GM18907 (cell line): ENCODE measurements around the gene ZER1.
"Not testable (repeated sequence)": the region's sequence is repeated elsewhere in the genome, so short reads cannot be mapped to it uniquely, and the experiment has no call there.

Experiments
- ATAC-seq: cut with Tn5 transposase; IDR thresholded peaks from one replicate; pipeline ENCODE4 v1.9.1; 2021; ENCODE audit warnings: mild to moderate bottlenecking, moderate library complexity; ENCODE audit not compliant: unreplicated experiment

ZER1 gene

GRCh38 chr9:128718047-128718446 is 53.7 kb downstream of the ZER1 start:
- no peak for ATAC-seq

DNA sequence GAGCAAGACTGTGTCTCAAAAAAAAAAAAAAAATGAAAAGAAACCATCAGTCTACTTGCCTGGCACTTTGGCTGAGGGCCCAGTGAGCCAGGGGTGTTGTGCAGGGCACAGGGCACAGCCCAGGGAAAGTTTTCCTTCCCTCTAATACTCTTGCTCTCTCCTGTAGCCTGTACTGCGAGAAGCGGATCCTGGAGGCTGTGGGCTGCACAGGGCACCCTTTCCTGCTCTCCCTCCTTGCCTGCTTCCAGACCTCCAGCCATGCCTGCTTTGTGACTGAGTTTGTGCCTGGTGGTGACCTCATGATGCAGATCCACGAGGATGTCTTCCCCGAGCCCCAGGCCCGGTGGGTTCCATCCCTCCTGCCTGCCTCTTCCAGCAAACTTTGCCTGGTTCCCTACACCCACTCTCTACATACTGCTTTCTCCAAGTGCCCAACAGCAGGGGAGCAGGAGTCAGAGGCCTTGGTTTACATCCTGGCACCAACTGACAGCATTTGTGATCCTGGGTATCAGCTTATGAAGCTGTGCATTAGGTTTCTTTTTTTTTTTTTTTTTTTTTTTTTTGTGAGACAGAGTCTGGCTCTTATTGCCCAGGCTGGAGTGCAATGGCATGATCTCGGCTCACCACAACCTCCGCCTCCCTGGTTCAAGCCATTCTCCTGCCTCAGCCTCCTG is 55.0 kb downstream of the ZER1 start:
- no peak for ATAC-seq

DNA sequence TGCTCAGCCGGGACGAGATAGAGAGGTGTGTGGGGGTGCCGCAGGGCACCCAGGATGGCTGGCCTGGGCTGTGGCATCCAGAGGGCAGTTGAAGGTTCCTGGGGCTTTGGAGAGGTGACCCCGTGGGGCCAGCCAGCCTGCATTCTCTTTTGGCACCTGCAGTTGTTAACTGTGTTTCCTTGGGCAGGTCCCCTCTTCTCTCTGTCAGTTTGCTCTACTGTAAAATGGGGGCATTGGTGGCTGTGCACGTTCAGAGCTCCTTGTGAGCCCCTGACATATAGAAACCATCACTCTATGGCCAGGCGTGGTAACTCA is 56.3 kb downstream of the ZER1 start:
- no peak for ATAC-seq

GRCh38 chr9:128714586-128715435 is 56.9 kb downstream of the ZER1 start:
- ATAC-seq = no peak

DNA sequence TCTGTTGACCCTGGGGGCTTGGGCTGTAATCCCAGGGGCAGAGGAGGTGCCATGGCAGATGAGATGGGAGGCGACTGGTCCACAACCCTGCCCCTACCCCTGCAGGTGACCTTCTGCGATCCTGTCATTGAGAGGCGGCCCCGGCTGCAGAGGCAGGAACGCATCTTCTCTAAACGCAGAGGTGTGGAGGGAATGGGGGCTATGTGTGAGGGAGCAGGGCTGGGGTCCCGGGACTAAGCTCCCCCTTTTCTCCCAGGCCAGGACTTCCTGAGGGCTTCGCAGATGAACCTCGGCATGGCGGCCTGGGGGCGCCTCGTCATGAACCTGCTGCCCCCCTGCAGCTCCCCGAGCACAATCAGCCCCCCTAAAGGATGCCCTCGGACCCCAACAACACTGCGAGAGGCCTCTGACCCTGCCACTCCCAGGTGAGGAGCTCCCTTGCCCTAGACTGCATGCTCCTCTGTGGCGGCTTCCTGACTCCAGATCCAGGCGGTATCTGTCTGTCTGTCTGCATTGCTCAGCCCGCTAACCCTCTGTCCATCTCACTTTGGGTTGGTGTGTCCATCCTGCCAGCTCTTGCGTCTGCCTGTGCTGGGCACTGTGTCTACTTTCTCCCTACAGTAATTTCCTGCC is 57.7 kb downstream of the ZER1 start:
- ATAC-seq = no peak

DNA sequence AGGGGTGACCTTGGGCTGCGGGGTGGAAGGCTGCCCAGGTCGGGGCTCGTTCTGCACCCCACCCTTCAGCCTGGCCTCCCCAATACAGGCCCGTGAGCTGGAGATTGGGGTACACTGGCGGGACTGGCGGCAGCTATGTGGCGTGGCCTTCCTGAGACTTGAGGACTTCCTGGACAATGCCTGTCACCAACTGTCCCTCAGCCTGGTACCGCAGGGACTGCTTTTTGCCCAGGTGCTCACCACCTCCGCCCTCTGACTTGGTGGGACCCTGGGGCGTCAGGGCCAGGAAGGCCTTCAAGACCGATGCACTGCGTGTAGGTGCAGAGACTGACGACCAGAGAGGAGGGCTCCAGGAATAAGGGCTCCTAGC is 58.3 kb downstream of the ZER1 start:
- no peak for ATAC-seq

DNA sequence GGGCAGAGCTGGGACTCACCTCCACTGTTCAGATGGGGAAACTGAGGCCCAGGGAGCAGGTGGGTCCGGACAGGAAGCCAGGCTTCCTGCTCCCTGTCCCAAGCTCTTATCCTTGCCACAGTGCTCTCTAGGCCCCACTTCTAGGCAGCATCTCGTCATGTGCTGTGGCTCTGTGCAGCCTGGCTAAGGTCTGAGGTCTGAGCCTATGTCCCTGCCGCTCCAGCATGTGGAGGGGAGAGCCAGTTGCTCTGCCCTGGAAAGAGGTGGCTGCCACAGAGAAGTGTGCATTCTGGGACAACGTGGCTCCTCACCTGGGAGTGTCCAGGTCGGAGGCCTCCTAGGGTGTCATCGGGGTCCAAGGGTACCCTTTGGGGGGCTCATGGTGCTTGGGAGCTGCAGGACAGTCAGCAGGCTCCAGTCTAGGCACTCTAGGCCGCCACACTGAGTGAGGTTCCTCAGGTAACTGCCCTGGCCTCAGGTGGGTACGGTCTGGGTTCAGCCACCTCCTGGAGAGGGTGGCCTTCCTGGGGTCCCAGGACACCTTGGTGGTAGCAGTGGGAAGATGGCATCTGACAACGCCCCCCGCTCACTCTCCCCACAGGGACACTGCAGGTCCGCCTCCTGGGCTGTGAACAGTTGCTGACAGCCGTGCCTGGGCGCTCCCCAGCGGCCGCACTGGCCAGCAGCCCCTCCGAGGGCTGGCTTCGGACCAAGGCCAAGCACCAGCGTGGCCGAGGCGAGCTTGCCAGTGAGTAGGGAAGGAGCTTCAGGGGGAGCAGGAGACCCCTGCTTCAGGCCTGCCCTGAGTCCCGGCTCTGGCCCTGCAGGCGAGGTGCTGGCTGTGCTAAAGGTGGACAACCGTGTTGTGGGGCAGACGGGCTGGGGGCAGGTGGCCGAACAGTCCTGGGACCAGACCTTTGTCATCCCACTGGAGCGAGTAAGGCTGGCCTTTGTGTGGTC is 59.0 kb downstream of the ZER1 start:
- ATAC-seq = no peak

- no peak for ATAC-seq
Measured at GRCh38 chr9:128707446-128707845, 64.3 kb downstream of the ZER1 start.

DNA sequence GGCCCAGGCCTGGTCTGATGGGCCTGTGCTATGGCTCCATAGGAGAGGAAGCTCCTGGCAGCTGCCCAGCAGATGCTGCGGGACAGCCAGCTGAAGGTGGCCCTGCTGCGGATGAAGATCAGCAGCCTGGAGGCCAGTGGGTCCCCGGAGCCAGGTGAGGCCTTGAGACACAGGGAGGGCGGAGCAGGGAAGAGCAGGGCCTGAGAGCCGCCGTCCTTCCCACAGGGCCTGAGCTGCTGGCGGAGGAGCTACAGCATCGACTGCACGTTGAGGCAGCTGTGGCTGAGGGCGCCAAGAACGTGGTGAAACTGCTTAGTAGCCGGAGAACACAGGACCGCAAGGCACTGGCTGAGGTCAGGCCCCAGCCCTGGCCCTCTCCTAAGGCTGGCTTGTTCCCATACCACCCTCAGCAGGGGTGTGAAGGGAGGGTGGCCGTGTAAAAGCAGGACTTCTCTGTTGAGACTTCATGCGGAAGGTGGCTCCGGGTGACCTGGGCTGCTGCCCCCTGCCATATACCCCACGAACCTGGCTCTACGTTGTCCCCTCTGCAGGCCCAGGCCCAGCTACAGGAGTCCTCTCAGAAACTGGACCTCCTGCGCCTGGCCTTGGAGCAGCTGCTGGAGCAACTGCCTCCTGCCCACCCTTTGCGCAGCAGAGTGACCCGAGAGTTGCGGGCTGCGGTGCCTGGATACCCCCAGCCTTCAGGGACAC is 64.9 kb downstream of the ZER1 start:
- no peak for ATAC-seq

DNA sequence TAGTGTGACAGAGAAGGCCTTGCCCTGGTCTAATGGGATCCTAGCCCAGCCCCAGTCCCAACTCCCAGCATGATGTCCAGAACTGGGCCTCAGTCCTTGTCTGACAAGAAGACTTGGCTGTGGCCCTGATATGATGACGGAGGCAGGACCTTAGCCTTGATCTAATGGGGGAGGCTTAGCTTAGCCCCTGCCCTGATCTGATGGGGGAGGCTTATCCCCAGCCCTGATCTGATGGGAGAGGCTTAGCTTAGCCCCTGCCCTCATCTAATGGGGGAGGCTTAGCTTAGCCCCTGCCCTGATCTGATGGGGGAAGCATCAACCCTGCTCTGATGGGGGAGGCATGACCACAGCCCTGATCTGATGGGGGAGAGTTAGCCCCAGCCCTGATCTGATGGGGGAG is 65.7 kb downstream of the ZER1 start:
- no peak for ATAC-seq

- no peak for ATAC-seq
Measured at GRCh38 chr9:128705051-128705965, 66.4 kb downstream of the ZER1 start.

GRCh38 chr9:128704356-128704670 is 67.4 kb downstream of the ZER1 start:
- no peak for ATAC-seq

- no peak for ATAC-seq
Measured at GRCh38 chr9:128703616-128704355, 67.9 kb downstream of the ZER1 start.

DNA sequence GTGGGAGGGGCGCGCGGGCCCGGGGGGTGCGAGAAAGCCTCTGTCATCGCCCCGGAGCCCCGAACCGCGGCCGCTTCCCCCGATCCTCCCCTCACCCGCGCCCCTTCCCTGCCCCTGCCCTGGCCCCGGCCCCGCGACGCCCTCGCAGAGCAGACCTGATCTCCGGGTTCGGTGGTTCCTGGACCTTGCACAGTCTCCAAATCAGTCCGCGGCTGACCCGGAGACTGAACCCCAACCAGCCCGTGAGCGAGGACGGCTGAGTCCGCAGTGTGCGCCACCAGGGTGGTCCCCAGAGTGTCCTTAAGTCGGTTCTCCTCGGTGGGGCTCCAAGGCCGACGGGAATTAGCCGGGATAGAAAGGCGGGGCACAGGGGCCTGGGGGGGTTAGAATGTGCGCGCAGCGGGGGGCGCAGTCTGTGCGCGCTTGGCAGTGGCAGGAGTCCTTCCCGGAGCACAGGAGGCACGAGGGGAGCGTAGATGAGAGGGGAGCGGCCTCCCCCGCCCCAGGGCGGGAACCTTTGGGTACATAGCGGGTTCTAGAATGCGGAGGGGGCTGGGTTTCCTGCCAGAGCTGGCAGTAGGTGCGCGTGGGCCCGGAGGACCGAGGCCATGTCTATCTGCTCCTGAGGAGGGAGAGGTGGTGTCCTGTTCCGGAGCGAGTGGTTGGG is 68.6 kb downstream of the ZER1 start:
- ATAC-seq = no peak

DNA sequence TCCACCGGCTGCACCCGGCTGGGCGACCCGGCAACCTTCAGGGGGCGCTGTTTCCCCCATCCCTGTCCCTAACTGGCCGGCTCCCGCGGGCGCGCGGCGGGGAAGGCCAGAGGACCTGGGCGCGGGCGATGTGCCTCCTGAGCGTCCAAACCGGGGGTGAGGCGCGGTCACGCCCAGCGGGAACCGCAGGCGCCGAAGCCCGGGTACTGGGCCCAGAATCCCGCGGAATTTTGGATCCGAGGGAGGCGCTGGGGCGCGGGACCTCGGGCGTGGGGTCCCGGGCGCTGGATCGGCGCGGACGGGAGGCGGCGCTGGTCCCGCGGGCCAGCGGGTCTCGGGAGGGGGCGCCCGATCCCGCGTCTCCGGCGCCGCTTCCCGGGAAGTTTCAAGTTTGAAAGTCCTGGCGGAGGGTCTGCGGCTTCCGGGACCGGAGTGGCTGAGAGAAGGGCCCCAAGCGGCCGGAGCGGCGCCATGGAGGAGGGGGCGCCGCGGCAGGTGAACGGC is 69.2 kb downstream of the ZER1 start, which contains the start of gene PKN3:
Gene PKN3, plus strand, starts transcription at position 59 of the 504 bp plus-strand sequence. Its CDS starts 413 bp downstream, at position 472.
- ATAC-seq = peak; percentile 61

- no peak for ATAC-seq
Measured at GRCh38 chr9:128701227-128701854, 70.4 kb downstream of the ZER1 start.

DNA sequence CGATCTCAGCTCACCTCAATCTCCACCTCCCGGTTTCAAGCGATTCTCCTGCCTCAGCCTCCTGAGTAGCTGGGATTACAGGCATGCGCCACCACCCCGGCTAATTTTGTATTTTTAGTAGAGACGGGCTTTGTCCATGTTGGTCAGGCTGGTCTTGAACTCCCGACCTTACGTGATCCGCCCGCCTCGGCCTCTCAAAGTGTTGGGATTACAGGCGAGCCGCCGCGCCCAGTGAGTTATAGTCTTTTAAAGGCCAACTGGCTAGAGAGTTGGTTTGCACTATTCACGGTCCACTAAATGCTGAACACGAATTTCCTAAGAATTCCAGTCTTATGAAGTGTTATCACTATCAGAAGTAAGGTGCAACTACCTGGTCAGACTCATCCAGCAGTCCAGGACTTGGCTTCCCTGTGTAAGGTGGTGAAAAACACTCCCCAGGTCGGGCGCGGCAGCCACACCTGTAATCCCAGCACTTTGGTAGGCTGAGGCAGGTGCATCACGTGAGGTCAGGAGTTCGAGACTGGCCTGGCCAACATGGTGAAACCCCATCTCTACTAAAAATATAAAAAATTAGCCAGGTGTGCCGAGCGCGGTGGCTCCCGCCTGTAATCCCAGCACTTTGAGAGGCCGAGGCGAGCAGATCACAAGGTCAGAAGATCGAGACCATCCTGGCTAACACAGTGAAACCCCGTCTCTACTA is 72.5 kb downstream of the ZER1 start:
- not testable (repeated sequence) for ATAC-seq
